Measurements from ENCODE around the gene GOLM1.

DNA sequence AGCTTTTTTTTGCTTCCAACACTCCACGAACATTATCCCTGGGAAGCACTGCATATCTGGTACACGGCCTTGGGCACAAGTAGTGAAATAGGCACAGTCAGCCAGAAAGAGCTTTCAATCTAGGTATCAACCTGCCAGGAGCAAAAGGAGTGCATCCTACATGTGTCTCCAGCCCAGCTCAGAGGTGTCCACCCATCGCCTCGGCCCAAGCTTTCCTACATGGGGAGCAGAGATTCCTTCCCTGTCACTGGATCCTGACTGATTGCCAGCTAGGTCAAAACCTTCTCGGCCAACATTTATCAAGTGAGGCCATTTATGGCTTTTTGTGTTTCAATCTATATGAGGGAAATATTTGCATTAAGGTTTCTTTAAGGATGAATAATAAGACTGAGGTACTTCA lies 55.8 kb downstream of the GOLM1 start:
- TF ChIP-seq MZF1 (CRISPR knock-in tag; IDR thresholded peaks at IDR 0.05; ENCODE audit: borderline replicate concordance) (no peak), MTF1 (CRISPR knock-in tag; IDR thresholded peaks at IDR 0.05) (no peak), CEBPB (IDR thresholded peaks at IDR 0.05; ENCODE audit: borderline replicate concordance, low read depth, low read length) (no peak), ZNF3 (CRISPR knock-in tag; IDR thresholded peaks at IDR 0.05) (no peak), DMAP1 (CRISPR knock-in tag; IDR thresholded peaks at IDR 0.05) (no peak), CCAR2 (optimal IDR thresholded peaks at IDR 0.05; ENCODE audit: low read depth, low read length) (no peak), SNAPC2 (CRISPR knock-in tag; IDR thresholded peaks at IDR 0.05) (no peak), ZKSCAN1 (IDR thresholded peaks at IDR 0.05; ENCODE audit: low read length) (no peak)
- TF ChIP-seq, protein P1, sequence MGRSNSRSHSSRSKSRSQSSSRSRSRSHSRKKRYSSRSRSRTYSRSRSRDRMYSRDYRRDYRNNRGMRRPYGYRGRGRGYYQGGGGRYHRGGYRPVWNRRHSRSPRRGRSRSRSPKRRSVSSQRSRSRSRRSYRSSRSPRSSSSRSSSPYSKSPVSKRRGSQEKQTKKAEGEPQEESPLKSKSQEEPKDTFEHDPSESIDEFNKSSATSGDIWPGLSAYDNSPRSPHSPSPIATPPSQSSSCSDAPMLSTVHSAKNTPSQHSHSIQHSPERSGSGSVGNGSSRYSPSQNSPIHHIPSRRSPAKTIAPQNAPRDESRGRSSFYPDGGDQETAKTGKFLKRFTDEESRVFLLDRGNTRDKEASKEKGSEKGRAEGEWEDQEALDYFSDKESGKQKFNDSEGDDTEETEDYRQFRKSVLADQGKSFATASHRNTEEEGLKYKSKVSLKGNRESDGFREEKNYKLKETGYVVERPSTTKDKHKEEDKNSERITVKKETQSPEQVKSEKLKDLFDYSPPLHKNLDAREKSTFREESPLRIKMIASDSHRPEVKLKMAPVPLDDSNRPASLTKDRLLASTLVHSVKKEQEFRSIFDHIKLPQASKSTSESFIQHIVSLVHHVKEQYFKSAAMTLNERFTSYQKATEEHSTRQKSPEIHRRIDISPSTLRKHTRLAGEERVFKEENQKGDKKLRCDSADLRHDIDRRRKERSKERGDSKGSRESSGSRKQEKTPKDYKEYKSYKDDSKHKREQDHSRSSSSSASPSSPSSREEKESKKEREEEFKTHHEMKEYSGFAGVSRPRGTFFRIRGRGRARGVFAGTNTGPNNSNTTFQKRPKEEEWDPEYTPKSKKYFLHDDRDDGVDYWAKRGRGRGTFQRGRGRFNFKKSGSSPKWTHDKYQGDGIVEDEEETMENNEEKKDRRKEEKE (IDR thresholded peaks at IDR 0.05): no peak
- TF ChIP-seq, protein P2, sequence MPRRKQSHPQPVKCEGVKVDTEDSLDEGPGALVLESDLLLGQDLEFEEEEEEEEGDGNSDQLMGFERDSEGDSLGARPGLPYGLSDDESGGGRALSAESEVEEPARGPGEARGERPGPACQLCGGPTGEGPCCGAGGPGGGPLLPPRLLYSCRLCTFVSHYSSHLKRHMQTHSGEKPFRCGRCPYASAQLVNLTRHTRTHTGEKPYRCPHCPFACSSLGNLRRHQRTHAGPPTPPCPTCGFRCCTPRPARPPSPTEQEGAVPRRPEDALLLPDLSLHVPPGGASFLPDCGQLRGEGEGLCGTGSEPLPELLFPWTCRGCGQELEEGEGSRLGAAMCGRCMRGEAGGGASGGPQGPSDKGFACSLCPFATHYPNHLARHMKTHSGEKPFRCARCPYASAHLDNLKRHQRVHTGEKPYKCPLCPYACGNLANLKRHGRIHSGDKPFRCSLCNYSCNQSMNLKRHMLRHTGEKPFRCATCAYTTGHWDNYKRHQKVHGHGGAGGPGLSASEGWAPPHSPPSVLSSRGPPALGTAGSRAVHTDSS (CRISPR knock-in tag; conservative IDR thresholded peaks at IDR 0.05): no peak
